ENCODE data around the gene CENPA. TPM values are rescaled to one million over a fixed set of nuclear protein-coding genes. Genes with fewer than 3 reads are reported as not detected.

CENPA gene
- total RNA-seq, 1 experiment from 2014 or later = 42.8 TPM

GRCh38 chr2:26838121-26838906 lies 52.5 kb downstream of the CENPA start:
- DNase-seq (ENCODE audit: low read depth) = no peak

GRCh38 chr2:26840937-26841610 lies 55.2 kb downstream of the CENPA start:
- no peak for DNase-seq (ENCODE audit: low read depth)

- no peak for DNase-seq (ENCODE audit: low read depth)
Observed at GRCh38 chr2:26843041-26843440, 57.2 kb downstream of the CENPA start.

Other genes with a start within 250 kb of the CENPA start
- gene CIB4, start 144.7 kb upstream of the CENPA start, total RNA-seq (2014; rRNA removed; shearing (Covaris generic)) = not detected in 2 replicates
- gene KCNK3, start 93.3 kb upstream of the CENPA start, total RNA-seq (2014; rRNA removed; shearing (Covaris generic)) = not detected in 2 replicates
- gene SLC35F6, start 21.8 kb upstream of the CENPA start, total RNA-seq (2014; rRNA removed; shearing (Covaris generic)) = 19.3 and 24.7 TPM in 2 replicates
- gene DPYSL5, start 62.1 kb downstream of the CENPA start, total RNA-seq (2014; rRNA removed; shearing (Covaris generic)) = 0.11 and 0.23 TPM in 2 replicates
- gene MAPRE3, start 184.6 kb downstream of the CENPA start, total RNA-seq (2014; rRNA removed; shearing (Covaris generic)) = 2.8 and 5.4 TPM in 2 replicates
- gene TMEM214, start 246.9 kb downstream of the CENPA start, total RNA-seq (2014; rRNA removed; shearing (Covaris generic)) = 34.1 and 46.9 TPM in 2 replicates